GM10266 (cell line): ENCODE data around the gene SLC34A1.

Source experiments
- DNase-seq: peaks from one replicate; pipeline ENCODE4 v3.0.0; 2012; ENCODE audit errors: extremely low spot score
- TF ChIP-seq, protein P1 (sequence below): IDR thresholded peaks from 2 replicates; pipeline ENCODE4 v1.5.1; 2012; ENCODE audit warnings: mild to moderate bottlenecking, low read depth; ENCODE audit not compliant: control insufficient read depth, insufficient read depth; ENCODE audit errors: missing control alignments

The SLC34A1 gene

DNA sequence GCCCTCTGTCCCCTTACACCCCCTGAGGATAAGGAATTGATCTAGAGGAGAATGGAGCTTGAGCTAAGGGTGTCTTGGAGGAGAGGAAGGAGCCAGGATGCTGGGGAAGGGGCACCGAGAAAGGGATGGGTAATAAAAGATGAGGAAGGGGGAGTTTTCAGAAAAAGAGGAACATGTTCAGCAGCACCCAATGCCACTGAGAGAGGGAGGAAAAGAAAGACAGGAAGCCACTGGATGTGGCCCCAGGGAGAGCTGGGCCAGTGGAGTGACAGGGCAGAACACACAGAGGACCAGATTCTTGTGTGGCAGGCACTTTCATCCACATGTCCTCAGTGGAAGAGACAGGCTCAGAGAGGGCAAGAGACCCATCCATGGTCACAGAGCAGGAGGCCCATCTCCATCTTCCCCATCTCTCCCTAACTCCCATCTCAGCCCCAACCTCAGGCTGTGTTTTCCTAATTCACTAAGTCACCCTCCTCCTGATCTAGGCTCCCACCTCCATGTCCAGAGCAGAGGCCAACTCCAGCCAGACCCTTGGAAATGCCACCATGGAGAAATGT, 9.1 kb downstream of the SLC34A1 start:
- TF ChIP-seq, protein P1, sequence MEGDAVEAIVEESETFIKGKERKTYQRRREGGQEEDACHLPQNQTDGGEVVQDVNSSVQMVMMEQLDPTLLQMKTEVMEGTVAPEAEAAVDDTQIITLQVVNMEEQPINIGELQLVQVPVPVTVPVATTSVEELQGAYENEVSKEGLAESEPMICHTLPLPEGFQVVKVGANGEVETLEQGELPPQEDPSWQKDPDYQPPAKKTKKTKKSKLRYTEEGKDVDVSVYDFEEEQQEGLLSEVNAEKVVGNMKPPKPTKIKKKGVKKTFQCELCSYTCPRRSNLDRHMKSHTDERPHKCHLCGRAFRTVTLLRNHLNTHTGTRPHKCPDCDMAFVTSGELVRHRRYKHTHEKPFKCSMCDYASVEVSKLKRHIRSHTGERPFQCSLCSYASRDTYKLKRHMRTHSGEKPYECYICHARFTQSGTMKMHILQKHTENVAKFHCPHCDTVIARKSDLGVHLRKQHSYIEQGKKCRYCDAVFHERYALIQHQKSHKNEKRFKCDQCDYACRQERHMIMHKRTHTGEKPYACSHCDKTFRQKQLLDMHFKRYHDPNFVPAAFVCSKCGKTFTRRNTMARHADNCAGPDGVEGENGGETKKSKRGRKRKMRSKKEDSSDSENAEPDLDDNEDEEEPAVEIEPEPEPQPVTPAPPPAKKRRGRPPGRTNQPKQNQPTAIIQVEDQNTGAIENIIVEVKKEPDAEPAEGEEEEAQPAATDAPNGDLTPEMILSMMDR = no peak
- no peak for DNase-seq

DNA sequence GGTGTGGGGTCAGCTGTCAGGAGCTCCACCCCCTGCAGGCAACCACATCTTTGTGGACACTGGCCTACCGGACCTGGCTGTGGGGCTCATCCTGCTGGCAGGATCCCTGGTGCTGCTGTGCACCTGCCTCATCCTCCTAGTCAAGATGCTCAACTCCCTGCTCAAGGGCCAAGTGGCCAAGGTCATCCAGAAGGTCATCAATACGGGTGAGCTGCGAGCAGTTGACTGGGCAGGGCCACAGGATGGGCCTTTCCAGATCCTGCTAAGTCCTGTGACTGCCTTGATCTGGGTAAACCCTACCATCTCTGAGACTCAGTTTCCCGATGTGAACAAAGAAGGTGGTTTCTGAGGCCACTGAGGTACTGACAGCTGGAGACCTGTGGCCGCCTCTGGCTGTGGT, 9.8 kb downstream of the SLC34A1 start:
- TF ChIP-seq, protein P1 = no peak

DNA sequence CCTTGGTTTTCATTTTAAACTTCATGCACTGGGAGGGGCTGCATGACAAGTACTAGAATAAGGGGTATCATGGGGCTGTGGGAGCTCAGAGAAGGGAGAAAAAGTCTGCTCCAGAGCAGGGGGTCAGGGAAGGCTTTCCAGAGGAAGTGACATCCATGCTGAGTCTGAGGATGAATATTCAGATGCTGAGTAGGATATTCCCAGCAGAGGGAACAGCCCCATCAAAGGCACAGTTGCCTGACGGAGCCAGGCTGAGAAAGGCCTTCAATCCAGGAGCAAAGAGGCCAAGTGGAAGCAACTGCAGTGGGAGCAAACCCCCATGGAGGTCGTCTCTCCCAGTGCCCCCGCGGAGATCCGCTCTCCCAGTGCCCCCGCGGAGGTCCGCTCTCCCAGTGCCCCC, 11.8 kb downstream of the SLC34A1 start:
- TF ChIP-seq, protein P1 = no peak
- DNase-seq = no peak

More for the DNA sequence above, 9.8 kb downstream of the SLC34A1 start:
- DNase-seq = no peak

DNA sequence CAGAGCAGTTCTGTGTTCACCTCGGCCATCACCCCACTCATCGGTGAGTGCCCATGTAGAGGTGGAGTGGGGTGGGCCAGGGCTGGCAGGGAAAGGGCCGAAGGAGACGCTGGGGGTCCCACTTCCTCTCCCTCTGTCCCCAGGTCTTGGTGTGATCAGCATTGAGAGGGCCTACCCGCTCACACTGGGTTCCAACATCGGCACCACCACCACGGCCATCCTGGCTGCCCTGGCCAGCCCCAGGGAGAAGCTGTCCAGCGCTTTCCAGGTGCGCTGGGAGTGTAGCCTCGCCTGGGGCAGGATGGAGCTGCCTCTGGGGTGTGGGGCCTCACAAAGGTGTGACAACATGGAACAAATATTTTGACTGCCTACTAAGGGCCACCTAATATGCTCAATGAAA, 12.6 kb downstream of the SLC34A1 start:
- TF ChIP-seq, protein P1 = no peak

DNA sequence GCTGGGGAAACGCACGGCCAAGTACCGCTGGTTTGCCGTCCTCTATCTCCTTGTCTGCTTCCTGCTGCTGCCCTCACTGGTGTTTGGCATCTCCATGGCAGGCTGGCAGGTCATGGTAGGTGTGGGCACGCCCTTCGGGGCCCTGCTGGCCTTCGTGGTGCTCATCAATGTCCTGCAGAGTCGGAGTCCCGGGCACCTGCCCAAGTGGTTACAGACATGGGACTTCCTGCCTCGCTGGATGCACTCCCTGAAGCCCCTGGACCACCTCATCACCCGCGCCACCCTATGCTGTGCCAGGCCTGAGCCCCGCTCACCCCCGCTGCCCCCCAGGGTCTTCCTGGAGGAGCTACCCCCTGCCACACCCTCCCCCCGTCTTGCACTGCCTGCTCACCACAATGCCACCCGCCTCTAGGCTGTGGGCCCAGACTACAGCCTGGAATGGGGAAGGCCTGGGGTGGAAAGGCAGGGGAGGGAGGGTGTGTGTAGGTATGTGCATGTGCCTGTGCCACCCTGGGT, 13.7 kb downstream of the SLC34A1 start:
- TF ChIP-seq, protein P1 = no peak
- DNase-seq = no peak

More for the DNA sequence above, 12.6 kb downstream of the SLC34A1 start:
- DNase-seq = no peak

DNA sequence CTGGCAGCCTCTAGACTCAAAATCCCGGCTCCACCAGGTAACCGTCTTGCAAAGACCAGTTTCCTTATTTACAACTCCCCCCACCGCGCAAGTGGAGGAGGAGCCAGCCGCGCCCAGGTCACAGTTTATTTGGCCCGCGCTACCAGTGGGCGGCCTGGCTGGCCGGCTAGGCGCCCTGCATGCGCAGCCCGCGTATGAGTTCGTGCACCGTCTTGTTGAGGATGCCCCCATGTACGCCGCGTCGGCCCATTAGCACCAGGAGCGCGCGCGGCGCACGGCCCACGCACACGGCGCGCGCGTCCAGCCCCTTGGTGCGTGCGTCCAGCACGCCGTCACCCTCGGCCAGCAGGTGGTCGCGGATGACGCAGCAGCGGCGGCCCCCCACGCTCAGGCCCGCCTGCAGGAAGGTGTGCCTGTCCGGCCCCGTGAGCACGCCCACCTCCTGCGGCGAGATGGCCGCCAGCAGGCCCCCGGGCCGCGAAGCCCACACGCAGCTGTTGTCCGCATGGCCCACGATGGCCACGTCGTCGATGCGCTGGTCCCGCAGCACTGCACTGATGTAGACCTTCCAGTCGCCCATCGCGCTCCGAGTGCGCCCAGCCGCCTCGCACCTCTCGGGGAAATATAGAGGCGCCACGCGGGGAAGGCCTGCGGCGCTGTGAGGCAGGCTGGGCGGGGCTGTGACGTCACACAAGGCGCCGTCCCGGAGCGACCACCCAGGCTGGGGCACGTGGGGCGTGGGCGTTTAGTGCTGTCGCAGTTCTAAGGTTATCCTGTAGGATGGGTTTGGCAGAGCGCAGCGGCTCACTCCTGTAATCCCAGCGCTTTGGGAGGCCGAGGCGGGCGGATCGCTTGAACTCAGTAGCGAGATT, 16.0 kb downstream of the SLC34A1 start, which contains the start of gene PFN3:
Gene PFN3 (minus strand): TSS at position 665 of the 872 bp plus-strand sequence. CDS start 85 bp downstream, at position 580.
- TF ChIP-seq, protein P1 = no peak
- DNase-seq = no peak
